SHP77 treated with DMSO at 0.1 percent for 48 hours (cell line): ENCODE data around the gene TPT1.
"Not testable (repeated sequence)": the region's sequence is repeated elsewhere in the genome, so short reads cannot be mapped to it uniquely, and the experiment has no call there.

Source experiments
- DNase-seq: peaks from one replicate; lab custom pipeline; 2025; lab: John Stamatoyannopoulos, UW

Gene TPT1

GRCh38 chr13:45301263-45301662 lies 39.7 kb downstream of the TPT1 start:
- DNase-seq, result no peak

- DNase-seq, result no peak
These were observed 40.6 kb downstream of the TPT1 start for GRCh38 chr13:45300190-45300985.

- DNase-seq, result no peak
These were observed 41.8 kb downstream of the TPT1 start for GRCh38 chr13:45299194-45299593.

GRCh38 chr13:45298550-45298949 lies 42.4 kb downstream of the TPT1 start:
- DNase-seq, result not testable (repeated sequence)

GRCh38 chr13:45298206-45298505 lies 42.8 kb downstream of the TPT1 start:
- no peak for DNase-seq

GRCh38 chr13:45297456-45298205 lies 43.4 kb downstream of the TPT1 start:
- no peak for DNase-seq

GRCh38 chr13:45296259-45296658 lies 44.7 kb downstream of the TPT1 start:
- no peak for DNase-seq

GRCh38 chr13:45295536-45295935 lies 45.4 kb downstream of the TPT1 start:
- no peak for DNase-seq

- no peak for DNase-seq
These were observed 48.8 kb downstream of the TPT1 start for GRCh38 chr13:45292176-45292575.

GRCh38 chr13:45289936-45290563 lies 50.9 kb downstream of the TPT1 start:
- DNase-seq, result no peak
